ENCODE data around the gene BLOC1S5. TPM values are rescaled to one million over a fixed set of nuclear protein-coding genes. Genes with fewer than 3 reads are reported as not detected.

Gene BLOC1S5
- total RNA-seq, 1 experiment from 2014 or later = 11.8 TPM

DNA sequence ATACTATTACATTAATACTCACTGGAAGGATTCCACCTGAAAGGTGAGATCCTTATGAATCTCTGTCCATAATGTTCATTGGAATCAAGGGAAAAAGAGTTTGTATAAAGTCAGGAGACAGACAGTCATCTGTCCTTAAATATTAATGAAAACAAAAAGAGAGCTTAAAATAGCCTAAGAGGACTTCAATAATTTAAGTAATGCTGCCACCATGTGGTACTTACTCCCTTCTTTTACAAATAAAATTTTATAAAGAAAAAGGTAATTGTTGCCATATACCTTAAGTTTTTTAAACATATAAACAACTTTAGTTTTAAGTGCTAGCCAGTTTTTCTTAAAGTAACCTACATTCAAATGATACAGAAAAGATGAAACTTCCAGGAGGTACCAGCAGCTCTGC lies 5.1 kb downstream of the BLOC1S5 start:
- no TSS peak for BruUV-seq (replicated peaks)
- no peaks in the 10 kb centered on the region for H3K9me3 ChIP-seq (ENCODE audit: control insufficient read depth, insufficient read depth, low read depth, low read length)
- DNase-seq (ENCODE audit: low read depth, low spot score) = no peak
- TF ChIP-seq TCF7L2 (IDR thresholded peaks at IDR 0.05; ENCODE audit: low read depth, low read length) = no peak
- TF ChIP-seq, protein P1, sequence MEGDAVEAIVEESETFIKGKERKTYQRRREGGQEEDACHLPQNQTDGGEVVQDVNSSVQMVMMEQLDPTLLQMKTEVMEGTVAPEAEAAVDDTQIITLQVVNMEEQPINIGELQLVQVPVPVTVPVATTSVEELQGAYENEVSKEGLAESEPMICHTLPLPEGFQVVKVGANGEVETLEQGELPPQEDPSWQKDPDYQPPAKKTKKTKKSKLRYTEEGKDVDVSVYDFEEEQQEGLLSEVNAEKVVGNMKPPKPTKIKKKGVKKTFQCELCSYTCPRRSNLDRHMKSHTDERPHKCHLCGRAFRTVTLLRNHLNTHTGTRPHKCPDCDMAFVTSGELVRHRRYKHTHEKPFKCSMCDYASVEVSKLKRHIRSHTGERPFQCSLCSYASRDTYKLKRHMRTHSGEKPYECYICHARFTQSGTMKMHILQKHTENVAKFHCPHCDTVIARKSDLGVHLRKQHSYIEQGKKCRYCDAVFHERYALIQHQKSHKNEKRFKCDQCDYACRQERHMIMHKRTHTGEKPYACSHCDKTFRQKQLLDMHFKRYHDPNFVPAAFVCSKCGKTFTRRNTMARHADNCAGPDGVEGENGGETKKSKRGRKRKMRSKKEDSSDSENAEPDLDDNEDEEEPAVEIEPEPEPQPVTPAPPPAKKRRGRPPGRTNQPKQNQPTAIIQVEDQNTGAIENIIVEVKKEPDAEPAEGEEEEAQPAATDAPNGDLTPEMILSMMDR (IDR thresholded peaks at IDR 0.05) = peak; percentile 41; the same call in 1 of the 2 replicates
- in situ Hi-C loops (cut with HindIII; ENCODE audit: low pct_unique_long_range_greater_than_20kb, low sequenced_read_pairs) (no loop called here), intact Hi-C loops (cut with micrococcal nuclease; ENCODE audit: unreplicated experiment) (loop anchor here (5.0 kb wide), 1 partner anchor 337 kb away; no protein-coding TSS in a partner anchor)
- POLR2A ChIA-PET = no interaction called here
- H3K27ac ChIP-seq (ENCODE audit: low read length) = no peak overlapping the region
- H3K4me1 ChIP-seq (ENCODE audit: control insufficient read depth, insufficient read depth, low read length) = peaks cover 10% of the 10 kb centered on the region; the same call in 1 of the 2 replicates
- no peak overlapping the region for H3K4me3 ChIP-seq (ENCODE audit: low read depth in 2 of 2, low read length in 2 of 2)
- CTCF ChIA-PET = no interaction called here
- ATAC-seq = no peak
- H3K36me3 ChIP-seq (ENCODE audit: control insufficient read depth, insufficient read depth, low read length) = peaks cover 7% of the 10 kb centered on the region; the same call in 1 of the 2 replicates
- no peaks in the 10 kb centered on the region for H3K27me3 ChIP-seq (ENCODE audit: control insufficient read depth, insufficient read depth, low read length)

DNA sequence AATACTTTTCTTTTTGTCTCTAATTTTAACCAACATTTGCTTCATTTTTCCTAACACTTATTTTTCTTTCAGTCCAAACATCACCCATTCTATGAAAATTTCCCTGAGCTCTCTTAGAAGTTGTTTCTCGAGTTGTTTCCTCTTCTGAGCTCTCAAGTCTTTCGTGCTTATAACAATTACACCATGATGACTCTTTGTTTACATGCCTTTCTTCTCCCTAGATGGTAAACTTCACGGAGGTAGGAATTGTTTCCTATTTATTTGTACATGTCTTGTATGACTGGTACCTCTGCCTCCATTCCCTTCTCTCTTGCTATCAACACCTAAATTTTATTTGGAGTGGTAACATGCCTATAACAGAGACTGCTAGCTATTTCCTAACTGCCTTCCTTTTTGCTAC lies 6.4 kb downstream of the BLOC1S5 start:
- TF ChIP-seq, protein P1 (IDR thresholded peaks at IDR 0.05) = no peak
- no peak for TF ChIP-seq POLR2AphosphoS5 (IDR thresholded peaks at IDR 0.05; ENCODE audit: low read depth, low read length)
- TF ChIP-seq, protein P2, sequence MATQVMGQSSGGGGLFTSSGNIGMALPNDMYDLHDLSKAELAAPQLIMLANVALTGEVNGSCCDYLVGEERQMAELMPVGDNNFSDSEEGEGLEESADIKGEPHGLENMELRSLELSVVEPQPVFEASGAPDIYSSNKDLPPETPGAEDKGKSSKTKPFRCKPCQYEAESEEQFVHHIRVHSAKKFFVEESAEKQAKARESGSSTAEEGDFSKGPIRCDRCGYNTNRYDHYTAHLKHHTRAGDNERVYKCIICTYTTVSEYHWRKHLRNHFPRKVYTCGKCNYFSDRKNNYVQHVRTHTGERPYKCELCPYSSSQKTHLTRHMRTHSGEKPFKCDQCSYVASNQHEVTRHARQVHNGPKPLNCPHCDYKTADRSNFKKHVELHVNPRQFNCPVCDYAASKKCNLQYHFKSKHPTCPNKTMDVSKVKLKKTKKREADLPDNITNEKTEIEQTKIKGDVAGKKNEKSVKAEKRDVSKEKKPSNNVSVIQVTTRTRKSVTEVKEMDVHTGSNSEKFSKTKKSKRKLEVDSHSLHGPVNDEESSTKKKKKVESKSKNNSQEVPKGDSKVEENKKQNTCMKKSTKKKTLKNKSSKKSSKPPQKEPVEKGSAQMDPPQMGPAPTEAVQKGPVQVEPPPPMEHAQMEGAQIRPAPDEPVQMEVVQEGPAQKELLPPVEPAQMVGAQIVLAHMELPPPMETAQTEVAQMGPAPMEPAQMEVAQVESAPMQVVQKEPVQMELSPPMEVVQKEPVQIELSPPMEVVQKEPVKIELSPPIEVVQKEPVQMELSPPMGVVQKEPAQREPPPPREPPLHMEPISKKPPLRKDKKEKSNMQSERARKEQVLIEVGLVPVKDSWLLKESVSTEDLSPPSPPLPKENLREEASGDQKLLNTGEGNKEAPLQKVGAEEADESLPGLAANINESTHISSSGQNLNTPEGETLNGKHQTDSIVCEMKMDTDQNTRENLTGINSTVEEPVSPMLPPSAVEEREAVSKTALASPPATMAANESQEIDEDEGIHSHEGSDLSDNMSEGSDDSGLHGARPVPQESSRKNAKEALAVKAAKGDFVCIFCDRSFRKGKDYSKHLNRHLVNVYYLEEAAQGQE (IDR thresholded peaks at IDR 0.05; ENCODE audit: insufficient read depth in 1 of 2, low read depth in 2 of 2, low read length in 1 of 2) = no peak
- no peak for TF ChIP-seq TCF7L2 (IDR thresholded peaks at IDR 0.05; ENCODE audit: low read depth, low read length)
- no peak for TF ChIP-seq SIN3A (IDR thresholded peaks at IDR 0.05; ENCODE audit: borderline replicate concordance, insufficient read depth, low read depth, low read length)
- no peaks in the 10 kb centered on the region for H3K9me3 ChIP-seq (ENCODE audit: control insufficient read depth, insufficient read depth, low read depth, low read length)
- in situ Hi-C loops (cut with HindIII; ENCODE audit: low pct_unique_long_range_greater_than_20kb, low sequenced_read_pairs) (no loop called here), intact Hi-C loops (cut with micrococcal nuclease; ENCODE audit: unreplicated experiment) (loop anchor here (5.0 kb wide), 1 partner anchor 335 kb away; no protein-coding TSS in a partner anchor)
- 0 out of 2 replicates have a peak, but pooled peaks cover 3% of the 10 kb centered on the region for H3K36me3 ChIP-seq (ENCODE audit: control insufficient read depth, insufficient read depth, low read length)
- ChIA-PET POLR2A (no interaction called here), CTCF (interaction anchor here (1.2 kb wide), 1 partner anchor 335 kb away, joined by 5 read pairs; no protein-coding TSS in a partner anchor)
- BruUV-seq (replicated peaks) = no TSS peak
- H3K4me3 ChIP-seq (ENCODE audit: low read depth in 2 of 2, low read length in 2 of 2) = no peak overlapping the region
- ATAC-seq (no peak), DNase-seq (ENCODE audit: low read depth, low spot score) (no peak)
- H3K27ac ChIP-seq (ENCODE audit: low read length) = no peak overlapping the region
- H3K27me3 ChIP-seq (ENCODE audit: control insufficient read depth, insufficient read depth, low read length) = no peaks in the 10 kb centered on the region
- H3K4me1 ChIP-seq (ENCODE audit: control insufficient read depth, insufficient read depth, low read length) = peaks cover 4% of the 10 kb centered on the region; the same call in 1 of the 2 replicates
